Fibroblast of the conjunctiva (primary cell): ENCODE data around the gene SCD5.

ENCODE experiments used
- DNase-seq: peaks from one replicate; pipeline ENCODE4 v3.0.0-alpha.2; 2010; ENCODE audit warnings: low read depth

Gene SCD5

GRCh38 chr4:82691431-82691830 is 107.2 kb downstream of the SCD5 start:
- no peak for DNase-seq

- DNase-seq, result no peak
Measured at GRCh38 chr4:82688091-82688795, 110.4 kb downstream of the SCD5 start.

- no peak for DNase-seq
Measured at GRCh38 chr4:82687531-82687930, 111.1 kb downstream of the SCD5 start.

- DNase-seq, result no peak
Measured at GRCh38 chr4:82681754-82682153, 116.8 kb downstream of the SCD5 start.

GRCh38 chr4:82680834-82681233 is 117.8 kb downstream of the SCD5 start:
- DNase-seq, result no peak

GRCh38 chr4:82679531-82679930 is 119.1 kb downstream of the SCD5 start:
- no peak for DNase-seq

- DNase-seq, result no peak
Measured at GRCh38 chr4:82678051-82678450, 120.5 kb downstream of the SCD5 start.

- DNase-seq, result no peak
Measured at GRCh38 chr4:82677327-82677726, 121.3 kb downstream of the SCD5 start.

GRCh38 chr4:82667761-82668480 is 130.7 kb downstream of the SCD5 start:
- no peak for DNase-seq

GRCh38 chr4:82666970-82667665 is 131.5 kb downstream of the SCD5 start:
- DNase-seq, result no peak

- no peak for DNase-seq
Measured at GRCh38 chr4:82661181-82661992, 137.2 kb downstream of the SCD5 start.

GRCh38 chr4:82652062-82652461 is 146.5 kb downstream of the SCD5 start:
- DNase-seq, result no peak

GRCh38 chr4:82650868-82651267 is 147.7 kb downstream of the SCD5 start:
- DNase-seq, result no peak

GRCh38 chr4:82648356-82648755 is 150.2 kb downstream of the SCD5 start:
- DNase-seq, result no peak

GRCh38 chr4:82645936-82646565 is 152.5 kb downstream of the SCD5 start:
- no peak for DNase-seq

- no peak for DNase-seq
Measured at GRCh38 chr4:82644734-82645126, 153.9 kb downstream of the SCD5 start.

- DNase-seq, result no peak
Measured at GRCh38 chr4:82643994-82644733, 154.4 kb downstream of the SCD5 start.

GRCh38 chr4:82642331-82642730 is 156.3 kb downstream of the SCD5 start:
- no peak for DNase-seq

GRCh38 chr4:82640540-82640939 is 158.1 kb downstream of the SCD5 start:
- no peak for DNase-seq

GRCh38 chr4:82639971-82640370 is 158.6 kb downstream of the SCD5 start:
- DNase-seq, result no peak

GRCh38 chr4:82638479-82638878 is 160.1 kb downstream of the SCD5 start:
- DNase-seq, result no peak
